Measurements from ENCODE around the gene FSTL4. TPM values are rescaled to one million over a fixed set of nuclear protein-coding genes. Genes with fewer than 3 reads are reported as not detected.

The FSTL4 gene
- total and polyA plus RNA-seq, 4 donors: 0.02 to 0.18 TPM; not detected in 2

GRCh38 chr5:133311176-133311575 lies 301.2 kb downstream of the FSTL4 start:
- Histone ChIP-seq H3K4me3 (ENCODE audit: low read depth in 1 of 3, low read length in 3 of 3) (no peak overlapping the region), H3K36me3 (ENCODE audit: control insufficient read depth in 4 of 4, insufficient read depth in 3 of 4, low read depth in 1 of 4, low read length in 3 of 4) (no peaks in the 10 kb centered on the region), H3K27me3 (ENCODE audit: control insufficient read depth in 4 of 4, insufficient read depth in 4 of 4, low read length in 3 of 4) (no peaks in the 10 kb centered on the region), H3K27ac (ENCODE audit: low read depth in 1 of 2, low read length in 2 of 2) (no peak overlapping the region), H3K9me3 (ENCODE audit: control insufficient read depth in 4 of 4, low read length in 3 of 4) (no peaks in the 10 kb centered on the region), H3K9ac (ENCODE audit: low read depth in 1 of 2, low read length in 2 of 2) (no peak overlapping the region), H3K4me1 (ENCODE audit: control insufficient read depth in 4 of 4, insufficient read depth in 4 of 4, low read length in 3 of 4) (no peaks in the 10 kb centered on the region)
- TF ChIP-seq RAD21 (IDR thresholded peaks at IDR 0.05): no peak
- TF ChIP-seq MAX (IDR thresholded peaks at IDR 0.05): no peak
- no peak for TF ChIP-seq GABPA (IDR thresholded peaks at IDR 0.05 in 1 of 2, conservative IDR thresholded peaks at IDR 0.05 in 1 of 2)
- no peak for TF ChIP-seq REST (IDR thresholded peaks at IDR 0.05)
- no peak for TF ChIP-seq YY1 (IDR thresholded peaks at IDR 0.05)
- no peak for TF ChIP-seq RXRA (IDR thresholded peaks at IDR 0.05)
- no peak for TF ChIP-seq CTCF (IDR thresholded peaks at IDR 0.05; ENCODE audit: low read depth, low read length, missing input control)
- no peak for TF ChIP-seq FOXA2 (IDR thresholded peaks at IDR 0.05)
- TF ChIP-seq SP1 (IDR thresholded peaks at IDR 0.05): no peak
- no peak for TF ChIP-seq EGR1 (IDR thresholded peaks at IDR 0.05; ENCODE audit: low read depth in 2 of 2)
- no peak for TF ChIP-seq TAF1 (conservative IDR thresholded peaks at IDR 0.05)
- no peak for TF ChIP-seq ZBTB33 (IDR thresholded peaks at IDR 0.05)
- no peak for TF ChIP-seq ATF3 (IDR thresholded peaks at IDR 0.05)
- no peak for TF ChIP-seq HNF4G (IDR thresholded peaks at IDR 0.05)
- TF ChIP-seq JUND (IDR thresholded peaks at IDR 0.05): no peak
- 87% methylated on average over 4 of the region's 4 CpGs for WGBS
- DNase-seq (ENCODE audit: low spot score): no peak

- Histone ChIP-seq H3K9me3 (ENCODE audit: control insufficient read depth in 4 of 4, low read length in 3 of 4) (no peaks in the 10 kb centered on the region), H3K4me1 (ENCODE audit: control insufficient read depth in 4 of 4, insufficient read depth in 4 of 4, low read length in 3 of 4) (no peaks in the 10 kb centered on the region), H3K4me3 (ENCODE audit: low read depth in 1 of 3, low read length in 3 of 3) (no peak overlapping the region), H3K9ac (ENCODE audit: low read depth in 1 of 2, low read length in 2 of 2) (no peak overlapping the region), H3K27ac (ENCODE audit: low read depth in 1 of 2, low read length in 2 of 2) (no peak overlapping the region), H3K27me3 (ENCODE audit: control insufficient read depth in 4 of 4, insufficient read depth in 4 of 4, low read length in 3 of 4) (no peaks in the 10 kb centered on the region), H3K36me3 (ENCODE audit: control insufficient read depth in 4 of 4, insufficient read depth in 3 of 4, low read depth in 1 of 4, low read length in 3 of 4) (no peaks in the 10 kb centered on the region)
- 86% methylated on average over 7 of the region's 7 CpGs for WGBS
- TF ChIP-seq NR2F2 (IDR thresholded peaks at IDR 0.05) (no peak), JUND (IDR thresholded peaks at IDR 0.05) (no peak), RAD21 (IDR thresholded peaks at IDR 0.05) (no peak), REST (IDR thresholded peaks at IDR 0.05) (no peak), CTCF (IDR thresholded peaks at IDR 0.05; ENCODE audit: low read depth, low read length, missing input control) (no peak)
- no peak for DNase-seq (ENCODE audit: low spot score)
Measured at GRCh38 chr5:133309984-133310621, 302.2 kb downstream of the FSTL4 start.

Measured in liver (tissue), 9 donors.